GM19025 (cell line): ENCODE data around the gene C9orf43.
A peak's percentile ranks its signal among the peaks of the same experiment; 100 is the strongest.
"Not testable (repeated sequence)": the region's sequence is repeated elsewhere in the genome, so short reads cannot be mapped to it uniquely, and the experiment has no call there.

ENCODE experiments used
- ATAC-seq: cut with Tn5 transposase; IDR thresholded peaks from one replicate; pipeline ENCODE4 v1.9.1; 2021; ENCODE audit warnings: mild to moderate bottlenecking, low read depth, moderate library complexity; ENCODE audit not compliant: unreplicated experiment

Gene C9orf43

GRCh38 chr9:113416149-113416721 lies 5.7 kb downstream of the C9orf43 start:
- peak; percentile 87 for ATAC-seq

- ATAC-seq, result no peak
Observed at GRCh38 chr9:113417370-113417769, 6.8 kb downstream of the C9orf43 start.

GRCh38 chr9:113421726-113422125 lies 11.2 kb downstream of the C9orf43 start:
- no peak for ATAC-seq

- ATAC-seq, result no peak
Observed at GRCh38 chr9:113425072-113425471, 14.5 kb downstream of the C9orf43 start.

- no peak for ATAC-seq
Observed at GRCh38 chr9:113426701-113427100, 16.2 kb downstream of the C9orf43 start.

GRCh38 chr9:113427629-113428028 lies 17.1 kb downstream of the C9orf43 start:
- ATAC-seq, result no peak

- no peak for ATAC-seq
Observed at GRCh38 chr9:113428062-113428615, 17.6 kb downstream of the C9orf43 start.

- no peak for ATAC-seq
Observed at GRCh38 chr9:113431191-113431590, 20.6 kb downstream of the C9orf43 start.

GRCh38 chr9:113436728-113437515 lies 26.4 kb downstream of the C9orf43 start:
- ATAC-seq, result no peak

GRCh38 chr9:113437716-113438115 lies 27.2 kb downstream of the C9orf43 start:
- ATAC-seq, result not testable (repeated sequence)

GRCh38 chr9:113444736-113445135 lies 34.2 kb downstream of the C9orf43 start:
- ATAC-seq, result no peak

- no peak for ATAC-seq
Observed at GRCh38 chr9:113446323-113446740, 35.8 kb downstream of the C9orf43 start.

GRCh38 chr9:113449376-113449775 lies 38.8 kb downstream of the C9orf43 start:
- ATAC-seq, result no peak

- ATAC-seq, result no peak
Observed at GRCh38 chr9:113452113-113452605, 41.6 kb downstream of the C9orf43 start.

- ATAC-seq, result no peak
Observed at GRCh38 chr9:113454914-113455761, 44.6 kb downstream of the C9orf43 start.

GRCh38 chr9:113456235-113456634 lies 45.7 kb downstream of the C9orf43 start:
- ATAC-seq, result no peak

GRCh38 chr9:113461285-113461684 lies 50.7 kb downstream of the C9orf43 start:
- no peak for ATAC-seq

GRCh38 chr9:113461943-113462342 lies 51.4 kb downstream of the C9orf43 start:
- ATAC-seq, result no peak

- ATAC-seq, result no peak
Observed at GRCh38 chr9:113462781-113463286, 52.3 kb downstream of the C9orf43 start.

GRCh38 chr9:113463418-113464285 lies 53.1 kb downstream of the C9orf43 start, which contains the start of gene RGS3:
Gene RGS3 (plus strand): TSS chr9:113463727. CDS start chr9:113463803, 76 bp downstream.
- ATAC-seq, result no peak
